ENCODE results near the gene TMEM191B.
A peak's percentile ranks its signal among the peaks of the same experiment; 100 is the strongest.
"Not testable (repeated sequence)": the region's sequence is repeated elsewhere in the genome, so short reads cannot be mapped to it uniquely, and the experiment has no call there.

The TMEM191B gene

GRCh38 chr22:18558939-18559338 lies 31.3 kb downstream of the TMEM191B start:
- not testable (repeated sequence) for DNase-seq

GRCh38 chr22:18560099-18560974 lies 32.7 kb downstream of the TMEM191B start:
- not testable (repeated sequence) for DNase-seq

GRCh38 chr22:18570509-18571246 lies 43.1 kb downstream of the TMEM191B start:
- not testable (repeated sequence) for DNase-seq

GRCh38 chr22:18573483-18574164 lies 46.0 kb downstream of the TMEM191B start:
- DNase-seq, result not testable (repeated sequence)

GRCh38 chr22:18574555-18574954 lies 47.0 kb downstream of the TMEM191B start:
- DNase-seq, result not testable (repeated sequence)

GRCh38 chr22:18575686-18576085 lies 48.1 kb downstream of the TMEM191B start:
- not testable (repeated sequence) for DNase-seq

GRCh38 chr22:18577090-18577818 lies 49.7 kb downstream of the TMEM191B start:
- not testable (repeated sequence) for DNase-seq

- peak; percentile 26 for DNase-seq
These were observed 50.2 kb downstream of the TMEM191B start for GRCh38 chr22:18577847-18578246.
